Uterus (tissue), 4 donors: ENCODE measurements around the gene ARHGAP36. TPM values are rescaled to one million over a fixed set of nuclear protein-coding genes. Genes with fewer than 3 reads are reported as not detected.

ENCODE experiments used
- DNase-seq, 2 donors: peaks; one replicate each; pipeline ENCODE4 v3.0.0-alpha.2; 2019 to 2020
- H3K27ac ChIP-seq, 2 donors: fragments of 200-600 bp; sonication (generic); 1 replicate in 1 of 2; 2 replicates in 1 of 2; pipeline ENCODE4 v1.5.1; 2016 to 2018
- H3K27me3 ChIP-seq, 2 donors: fragments of 200-600 bp; sonication (generic); one replicate each; pipeline ENCODE4 v1.5.1; 2018 to 2019; ENCODE audit warnings: control low read depth in 1 of 2
- H3K36me3 ChIP-seq, 2 donors: fragments of 200-600 bp; sonication (generic); one replicate each; pipeline ENCODE4 v1.5.1; 2019; ENCODE audit warnings: control low read depth in 1 of 2
- H3K4me1 ChIP-seq, 2 donors: fragments of 200-600 bp; sonication (generic); one replicate each; pipeline ENCODE4 v1.5.1; 2018 to 2019; ENCODE audit warnings: control low read depth in 1 of 2
- H3K4me3 ChIP-seq, 2 donors: fragments of 200-600 bp; sonication (generic); 1 replicate in 1 of 2; 2 replicates in 1 of 2; pipeline ENCODE4 v1.5.1; 2018 to 2019; ENCODE audit warnings: mild to moderate bottlenecking in 1 of 2
- H3K9me3 ChIP-seq, 2 donors: fragments of 200-600 bp; sonication (generic); one replicate each; pipeline ENCODE4 v1.5.1; 2019; ENCODE audit warnings: control low read depth in 1 of 2
- POLR2A ChIP-seq, 2 donors: fragments of 450-650 bp; IDR thresholded peaks; one replicate each; pipeline ENCODE4 v1.6.1; 2016; ENCODE audit warnings: antibody characterized with exemption in 2 of 2, mild to moderate bottlenecking in 1 of 2, moderate library complexity in 1 of 2
- intact Hi-C: fragments of 100-400 bp; cut with DNase I; formaldehyde crosslinking; loops from one replicate; pipeline ENCODE4 v1.15.1; 2023; ENCODE audit warnings: low total_unique reads
- total RNA-seq, 4 donors: library from RNA; depleted of rRNA in 3 of 4; stranded (reverse); fragments of >200 nt in 3 of 4; gene quantifications; one replicate each; pipeline versions ENCODE4 v1.1.0 to v1.2.4, GENCODE V29; 2014 to 2023
- TF ChIP-seq, protein P1 (sequence below), 4 experiments: fragments of 200-600 bp in 2 of 4; fragments of 450-650 bp in 2 of 4; sonication (generic) in 2 of 4; IDR thresholded peaks; one replicate each; pipeline ENCODE4 v1.5.1; 2016 to 2019; ENCODE audit warnings: antibody characterized with exemption in 4 of 4, mild to moderate bottlenecking in 2 of 4, moderate library complexity in 1 of 4
- donor health status: DM: yes; HTN: yes; CAD: no.

The ARHGAP36 gene
- total RNA-seq, 4 donors from 2014 or later: 0.55 TPM; not detected in 3

DNA sequence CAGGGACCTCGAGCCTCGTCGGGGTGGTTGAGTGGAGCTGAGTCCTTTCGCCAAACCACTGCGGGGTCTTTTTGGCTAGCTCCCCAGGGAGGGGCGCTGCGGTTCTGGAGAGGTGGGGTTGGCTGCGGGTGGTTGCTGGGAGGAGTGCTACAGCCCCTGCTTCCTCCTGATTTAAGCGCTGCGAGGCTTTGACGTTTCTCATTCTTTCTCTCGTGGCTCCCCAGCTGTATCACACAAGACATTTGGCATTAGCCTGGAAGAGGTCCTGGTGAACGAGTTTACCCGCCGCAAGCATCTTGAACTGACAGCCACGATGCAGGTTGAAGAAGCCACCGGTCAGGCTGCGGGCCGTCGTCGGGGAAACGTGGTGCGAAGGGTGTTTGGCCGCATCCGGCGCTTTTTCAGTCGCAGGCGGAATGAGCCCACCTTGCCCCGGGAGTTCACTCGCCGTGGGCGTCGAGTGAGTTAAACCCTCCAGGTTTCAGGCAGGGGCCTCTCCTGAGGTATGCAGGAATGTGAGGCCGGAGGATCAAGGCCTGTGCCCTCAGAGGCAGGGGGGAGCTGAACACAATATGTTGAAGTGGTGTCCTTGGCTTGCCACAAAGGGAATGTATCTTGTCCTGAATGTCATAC is 25.5 kb downstream of the ARHGAP36 start:
- Histone ChIP-seq H3K4me3 (no peak overlapping the region), H3K27me3 (peaks cover 0 to 31% of the 10 kb centered on the region in 2 donors), H3K9me3 (no peaks in the 10 kb centered on the region), H3K36me3 (no peaks in the 10 kb centered on the region), H3K27ac (no peak overlapping the region), H3K4me1 (no peaks in the 10 kb centered on the region)
- TF ChIP-seq POLR2A (IDR thresholded peaks at IDR 0.05): no peak
- TF ChIP-seq, protein P1, sequence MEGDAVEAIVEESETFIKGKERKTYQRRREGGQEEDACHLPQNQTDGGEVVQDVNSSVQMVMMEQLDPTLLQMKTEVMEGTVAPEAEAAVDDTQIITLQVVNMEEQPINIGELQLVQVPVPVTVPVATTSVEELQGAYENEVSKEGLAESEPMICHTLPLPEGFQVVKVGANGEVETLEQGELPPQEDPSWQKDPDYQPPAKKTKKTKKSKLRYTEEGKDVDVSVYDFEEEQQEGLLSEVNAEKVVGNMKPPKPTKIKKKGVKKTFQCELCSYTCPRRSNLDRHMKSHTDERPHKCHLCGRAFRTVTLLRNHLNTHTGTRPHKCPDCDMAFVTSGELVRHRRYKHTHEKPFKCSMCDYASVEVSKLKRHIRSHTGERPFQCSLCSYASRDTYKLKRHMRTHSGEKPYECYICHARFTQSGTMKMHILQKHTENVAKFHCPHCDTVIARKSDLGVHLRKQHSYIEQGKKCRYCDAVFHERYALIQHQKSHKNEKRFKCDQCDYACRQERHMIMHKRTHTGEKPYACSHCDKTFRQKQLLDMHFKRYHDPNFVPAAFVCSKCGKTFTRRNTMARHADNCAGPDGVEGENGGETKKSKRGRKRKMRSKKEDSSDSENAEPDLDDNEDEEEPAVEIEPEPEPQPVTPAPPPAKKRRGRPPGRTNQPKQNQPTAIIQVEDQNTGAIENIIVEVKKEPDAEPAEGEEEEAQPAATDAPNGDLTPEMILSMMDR (IDR thresholded peaks at IDR 0.05): no peak
- no peak for DNase-seq
- intact Hi-C loops: no loop called here

DNA sequence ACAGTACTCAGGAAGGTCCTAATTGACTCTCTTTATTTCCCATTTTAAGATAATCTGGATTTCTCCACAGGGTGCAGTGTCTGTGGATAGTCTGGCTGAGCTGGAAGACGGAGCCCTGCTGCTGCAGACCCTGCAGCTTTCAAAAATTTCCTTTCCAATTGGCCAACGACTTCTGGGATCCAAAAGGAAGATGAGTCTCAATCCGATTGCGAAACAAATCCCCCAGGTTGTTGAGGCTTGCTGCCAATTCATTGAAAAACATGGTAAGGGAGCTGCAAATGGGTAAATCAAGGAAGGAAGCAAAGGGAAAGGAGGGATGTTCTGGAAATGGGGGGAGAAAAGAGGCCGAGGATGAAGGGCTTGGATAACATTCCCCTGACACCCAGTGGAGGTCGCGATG is 26.0 kb downstream of the ARHGAP36 start:
- DNase-seq: no peak

DNA sequence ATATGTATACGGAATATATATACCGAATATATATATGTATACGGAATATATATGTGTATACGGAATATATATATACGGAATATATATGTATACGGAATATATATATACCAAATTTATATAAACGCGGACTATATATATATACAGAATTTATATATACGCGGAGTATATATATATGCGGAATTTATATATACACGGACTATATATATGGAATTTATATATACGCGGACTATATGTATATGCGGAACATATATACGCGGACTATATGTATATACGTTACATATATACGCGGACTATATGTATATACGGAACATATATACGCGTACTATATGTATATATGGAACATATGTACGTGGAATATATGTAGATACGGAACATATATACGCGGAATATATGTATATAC is 78.6 kb downstream of the ARHGAP36 start:
- H3K27me3 ChIP-seq: no peaks in the 10 kb centered on the region
- intact Hi-C loops: no loop called here
- no peaks in the 10 kb centered on the region for H3K4me1 ChIP-seq
- DNase-seq: no peak
- H3K4me3 ChIP-seq: no peak overlapping the region
- TF ChIP-seq, protein P1 (IDR thresholded peaks at IDR 0.05): no peak
- no peak for TF ChIP-seq POLR2A (IDR thresholded peaks at IDR 0.05)
- no peaks in the 10 kb centered on the region for H3K9me3 ChIP-seq
- H3K36me3 ChIP-seq: no peaks in the 10 kb centered on the region
- no peak overlapping the region for H3K27ac ChIP-seq

More for the DNA sequence above, 26.0 kb downstream of the ARHGAP36 start:
- intact Hi-C loops: no loop called here
- peaks cover 0 to 31% of the 10 kb centered on the region in 2 donors for H3K27me3 ChIP-seq
- no peaks in the 10 kb centered on the region for H3K9me3 ChIP-seq
- no peak for TF ChIP-seq POLR2A (IDR thresholded peaks at IDR 0.05)
- TF ChIP-seq, protein P1 (IDR thresholded peaks at IDR 0.05): no peak
- no peak overlapping the region for H3K27ac ChIP-seq
- no peaks in the 10 kb centered on the region for H3K36me3 ChIP-seq
- no peak overlapping the region for H3K4me3 ChIP-seq
- H3K4me1 ChIP-seq: no peaks in the 10 kb centered on the region

DNA sequence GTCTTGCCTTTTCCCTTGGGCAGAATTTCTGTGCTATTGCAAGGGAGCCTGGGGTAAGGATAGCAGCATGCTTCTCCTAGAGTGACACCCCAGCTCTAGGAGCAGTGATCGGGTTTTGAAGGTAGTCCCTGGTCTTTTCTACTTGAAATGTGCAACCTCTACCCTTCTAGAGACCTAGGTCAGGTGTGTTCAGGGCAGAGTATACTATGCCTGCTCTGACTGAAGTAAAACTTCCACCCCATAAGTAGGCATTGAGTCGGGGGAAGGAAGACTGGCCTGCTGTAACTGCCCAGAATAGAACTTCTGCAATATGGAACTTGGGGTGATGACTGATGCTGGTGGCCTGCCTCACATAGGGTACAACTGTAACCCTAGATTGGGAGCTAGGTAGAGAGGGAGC is 80.9 kb downstream of the ARHGAP36 start:
- TF ChIP-seq, protein P1 (IDR thresholded peaks at IDR 0.05): no peak
- TF ChIP-seq POLR2A (IDR thresholded peaks at IDR 0.05): no peak
- no peaks in the 10 kb centered on the region for H3K36me3 ChIP-seq
- H3K9me3 ChIP-seq: no peaks in the 10 kb centered on the region
- DNase-seq: no peak
- no peaks in the 10 kb centered on the region for H3K4me1 ChIP-seq
- H3K4me3 ChIP-seq: no peak overlapping the region
- intact Hi-C loops: no loop called here
- no peaks in the 10 kb centered on the region for H3K27me3 ChIP-seq
- no peak overlapping the region for H3K27ac ChIP-seq

Other genes with a start within 250 kb of the ARHGAP36 start
- 10 to 100 TPM in 3 of 4 donors, 1 to 10 TPM in 1; 8.2 to 19.5 (median 14.8) TPM for gene ENOX2, start 155.1 kb upstream of the ARHGAP36 start, total RNA-seq
- gene IGSF1, start 231.0 kb downstream of the ARHGAP36 start, total RNA-seq: 1 to 10 TPM in 1 of 4 donors, under 1 TPM in 1, not detected in 2; 0.34 to 5.1 TPM